ENCODE data around the gene MGMT. TPM values are rescaled to one million over a fixed set of nuclear protein-coding genes. Genes with fewer than 3 reads are reported as not detected.

Gene MGMT
- total RNA-seq, 2 donors from 2014 or later: 41.1 to 50.4 TPM

DNA sequence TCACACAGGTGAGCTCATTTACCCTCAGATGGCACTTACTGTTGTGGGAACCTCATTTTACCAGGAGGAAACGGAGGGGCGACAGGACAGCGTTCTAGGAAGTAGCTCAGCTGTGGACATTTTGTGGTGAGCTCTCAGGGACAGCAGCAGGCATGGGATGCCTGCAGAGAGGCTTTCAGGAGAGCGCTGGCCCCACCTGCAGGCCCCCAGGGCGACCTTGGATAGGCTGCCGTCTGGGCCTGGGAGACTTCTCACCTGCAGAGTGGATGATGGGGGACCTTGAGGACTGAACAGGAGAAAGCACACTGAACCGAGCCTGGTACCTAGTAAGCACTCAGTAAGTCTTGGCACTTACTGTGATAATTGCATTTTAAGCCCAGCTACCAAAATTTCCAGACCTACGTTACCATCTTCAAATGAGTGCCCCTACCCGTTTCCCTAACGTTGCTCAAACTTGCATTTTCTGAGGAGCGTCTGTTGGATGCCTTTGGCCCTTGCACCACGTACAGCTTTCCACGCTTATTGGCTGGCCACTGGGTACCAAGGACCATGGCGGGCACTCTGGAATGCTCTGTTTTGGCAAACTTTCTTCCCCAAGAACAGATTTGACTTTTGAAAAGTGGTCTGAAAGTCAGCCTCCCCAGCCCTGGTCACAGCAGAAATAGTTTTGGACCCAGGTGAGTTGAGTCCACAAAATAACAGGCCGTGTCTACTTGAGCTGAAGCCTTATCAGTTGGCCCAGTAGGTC lies 273.7 kb downstream of the MGMT start:
- no peaks in the 10 kb centered on the region for H3K36me3 ChIP-seq
- H3K9me3 ChIP-seq: no peaks in the 10 kb centered on the region
- intact Hi-C loops (cut with DNase I): no loop called here
- H3K4me3 ChIP-seq: no peak overlapping the region
- H3K27ac ChIP-seq: no peak overlapping the region
- no peaks in the 10 kb centered on the region for H3K27me3 ChIP-seq (replicated peaks; ENCODE audit: insufficient read depth)
- no peak for DNase-seq (ENCODE audit: low spot score)
- no peaks in the 10 kb centered on the region for H3K4me1 ChIP-seq (replicated peaks)
- 95% methylated on average over 15 of the region's 15 CpGs for WGBS
- no peak for TF ChIP-seq POLR2AphosphoS5 (IDR thresholded peaks at IDR 0.05)
- TF ChIP-seq, protein P1, sequence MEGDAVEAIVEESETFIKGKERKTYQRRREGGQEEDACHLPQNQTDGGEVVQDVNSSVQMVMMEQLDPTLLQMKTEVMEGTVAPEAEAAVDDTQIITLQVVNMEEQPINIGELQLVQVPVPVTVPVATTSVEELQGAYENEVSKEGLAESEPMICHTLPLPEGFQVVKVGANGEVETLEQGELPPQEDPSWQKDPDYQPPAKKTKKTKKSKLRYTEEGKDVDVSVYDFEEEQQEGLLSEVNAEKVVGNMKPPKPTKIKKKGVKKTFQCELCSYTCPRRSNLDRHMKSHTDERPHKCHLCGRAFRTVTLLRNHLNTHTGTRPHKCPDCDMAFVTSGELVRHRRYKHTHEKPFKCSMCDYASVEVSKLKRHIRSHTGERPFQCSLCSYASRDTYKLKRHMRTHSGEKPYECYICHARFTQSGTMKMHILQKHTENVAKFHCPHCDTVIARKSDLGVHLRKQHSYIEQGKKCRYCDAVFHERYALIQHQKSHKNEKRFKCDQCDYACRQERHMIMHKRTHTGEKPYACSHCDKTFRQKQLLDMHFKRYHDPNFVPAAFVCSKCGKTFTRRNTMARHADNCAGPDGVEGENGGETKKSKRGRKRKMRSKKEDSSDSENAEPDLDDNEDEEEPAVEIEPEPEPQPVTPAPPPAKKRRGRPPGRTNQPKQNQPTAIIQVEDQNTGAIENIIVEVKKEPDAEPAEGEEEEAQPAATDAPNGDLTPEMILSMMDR (IDR thresholded peaks at IDR 0.05): no peak
- no peak for TF ChIP-seq POLR2A (IDR thresholded peaks at IDR 0.05)

- 92% methylated on average over 19 of the region's 19 CpGs for WGBS
- intact Hi-C loops (cut with DNase I): no loop called here
- H3K4me3 ChIP-seq: no peak overlapping the region
- H3K36me3 ChIP-seq: no peaks in the 10 kb centered on the region
- H3K27ac ChIP-seq: no peak overlapping the region
- no peaks in the 10 kb centered on the region for H3K27me3 ChIP-seq (replicated peaks; ENCODE audit: insufficient read depth)
- TF ChIP-seq POLR2A (IDR thresholded peaks at IDR 0.05) (no peak), POLR2AphosphoS5 (IDR thresholded peaks at IDR 0.05) (no peak)
- TF ChIP-seq, protein P1 (IDR thresholded peaks at IDR 0.05): no peak
- H3K9me3 ChIP-seq: no peaks in the 10 kb centered on the region
- H3K4me1 ChIP-seq (replicated peaks): no peaks in the 10 kb centered on the region
- DNase-seq (ENCODE audit: low spot score): no peak
Observed at GRCh38 chr10:129741280-129741977, 274.4 kb downstream of the MGMT start.

DNA sequence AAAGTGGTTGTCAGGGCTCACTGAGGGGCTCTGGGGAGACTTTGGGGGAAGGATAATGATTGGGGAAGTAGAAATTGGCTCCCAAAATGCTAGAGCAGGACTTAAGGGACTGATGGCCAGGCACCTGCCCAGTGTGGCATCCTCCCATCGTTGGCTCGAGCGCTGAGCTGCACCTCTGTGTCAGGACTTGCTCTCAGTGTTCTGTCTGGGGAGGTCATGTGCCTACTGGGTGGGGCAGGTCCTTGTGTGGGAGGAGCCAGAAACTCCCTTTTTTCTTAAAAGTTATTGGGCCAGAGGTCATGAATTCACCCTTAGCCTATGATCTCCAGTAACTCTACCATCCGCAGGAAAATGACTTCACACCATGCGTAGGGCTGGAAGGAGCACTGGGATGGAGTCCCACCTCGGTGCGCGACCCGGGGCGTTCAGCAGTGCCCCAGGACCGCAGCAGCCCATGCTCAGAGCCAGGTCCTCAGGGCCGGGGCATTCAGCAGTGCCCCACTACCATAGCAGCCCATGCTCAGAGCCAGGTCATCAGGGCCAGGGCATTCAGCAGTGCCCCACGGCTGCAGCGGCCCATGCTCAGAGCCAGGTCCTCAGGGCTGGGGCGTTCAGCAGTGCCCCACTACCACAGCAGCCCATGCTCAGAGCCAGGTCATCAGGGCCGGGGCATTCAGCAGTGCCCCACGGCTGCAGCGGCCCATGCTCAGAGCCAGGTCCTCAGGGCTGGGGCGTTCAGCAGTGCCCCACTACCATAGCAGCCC lies 275.1 kb downstream of the MGMT start:
- WGBS: 92% methylated on average over 17 of the region's 19 CpGs
- TF ChIP-seq, protein P1 (IDR thresholded peaks at IDR 0.05): no peak
- TF ChIP-seq POLR2A (IDR thresholded peaks at IDR 0.05) (no peak), POLR2AphosphoS5 (IDR thresholded peaks at IDR 0.05) (no peak)
- H3K27me3 ChIP-seq (replicated peaks; ENCODE audit: insufficient read depth): no peaks in the 10 kb centered on the region
- H3K4me1 ChIP-seq (replicated peaks): no peaks in the 10 kb centered on the region
- no peaks in the 10 kb centered on the region for H3K36me3 ChIP-seq
- no peak for DNase-seq (ENCODE audit: low spot score)
- no peaks in the 10 kb centered on the region for H3K9me3 ChIP-seq
- no peak overlapping the region for H3K4me3 ChIP-seq
- H3K27ac ChIP-seq: no peak overlapping the region
- intact Hi-C loops (cut with DNase I): no loop called here

GRCh38 chr10:129742742-129743550 lies 275.9 kb downstream of the MGMT start:
- no peaks in the 10 kb centered on the region for H3K36me3 ChIP-seq
- H3K27ac ChIP-seq: no peak overlapping the region
- no peaks in the 10 kb centered on the region for H3K9me3 ChIP-seq
- DNase-seq (ENCODE audit: low spot score): no peak
- no peak for TF ChIP-seq POLR2AphosphoS5 (IDR thresholded peaks at IDR 0.05)
- TF ChIP-seq, protein P1 (IDR thresholded peaks at IDR 0.05): no peak
- intact Hi-C loops (cut with DNase I): no loop called here
- no peak overlapping the region for H3K4me3 ChIP-seq
- no peaks in the 10 kb centered on the region for H3K4me1 ChIP-seq (replicated peaks)
- no peaks in the 10 kb centered on the region for H3K27me3 ChIP-seq (replicated peaks; ENCODE audit: insufficient read depth)
- WGBS: 97% methylated on average over 30 of the region's 30 CpGs
